H1 (cell line): ENCODE data around the gene MYADM. TPM values are rescaled to one million over a fixed set of nuclear protein-coding genes. Genes with fewer than 3 reads are reported as not detected.

Source experiments
- CTCF ChIA-PET: fragments of 300-600 bp; sonication (Branson Sonifier 250); formaldehyde crosslinking; loops from one replicate; lab custom pipeline; 2021; ENCODE audit not compliant: partially characterized antibody; lab: Charles Lee
- POLR2A ChIA-PET: fragments of 300-600 bp; sonication (Branson Sonifier 250); formaldehyde crosslinking; loops from one replicate; lab custom pipeline; 2021; ENCODE audit warnings: inconsistent platforms; ENCODE audit not compliant: partially characterized antibody; lab: Charles Lee
- DNase-seq, 2 experiments: peaks; one replicate each; pipeline versions ENCODE4 v3.0.0 to v3.0.0-alpha.2; 2010 to 2022; ENCODE audit warnings: low spot score in 2 of 2, low read depth in 1 of 2, mixed read lengths in 1 of 2
- FAIRE-seq: peaks from 2 replicates; lab custom pipeline; 2011; peaks lifted over from hg19 to GRCh38; lab: Jason Lieb, UNC
- H2AFZ ChIP-seq: 2 replicates; pipeline ENCODE4 v1.8.1; 2012; ENCODE audit warnings: low read length, inconsistent platforms
- H2AK5ac ChIP-seq: 2 replicates; pipeline ENCODE4 v1.6.1; 2013; ENCODE audit warnings: low read depth, low read length
- H2BK120ac ChIP-seq: replicated peaks from 2 replicates; pipeline ENCODE3; 2013; ENCODE audit warnings: low read depth, low read length, inconsistent platforms
- H2BK12ac ChIP-seq: 2 replicates; pipeline ENCODE4 v1.6.1; 2013; ENCODE audit warnings: low read depth, low read length
- H2BK15ac ChIP-seq: 2 replicates; pipeline ENCODE4 v1.6.1; 2013; ENCODE audit warnings: low read length
- H2BK20ac ChIP-seq: 2 replicates; pipeline ENCODE4 v1.6.1; 2013; ENCODE audit warnings: low read length
- H2BK5ac ChIP-seq: 2 replicates; pipeline ENCODE4 v1.6.1; 2013; ENCODE audit warnings: low read depth, low read length
- H3K14ac ChIP-seq: 2 replicates; pipeline ENCODE4 v1.6.1; 2013; ENCODE audit warnings: inconsistent platforms; ENCODE audit not compliant: insufficient read length
- H3K18ac ChIP-seq: 2 replicates; pipeline ENCODE4 v1.6.1; 2013; ENCODE audit warnings: low read length; ENCODE audit errors: extremely low read depth
- H3K23ac ChIP-seq: 2 replicates; pipeline ENCODE4 v1.6.1; 2013; ENCODE audit warnings: inconsistent platforms; ENCODE audit not compliant: insufficient read length
- H3K23me2 ChIP-seq: 2 replicates; pipeline ENCODE4 v1.6.1; 2013; ENCODE audit warnings: low read depth, low read length
- H3K27ac ChIP-seq: 2 replicates; pipeline ENCODE4 v1.6.1; 2011; ENCODE audit warnings: low read depth, low read length, inconsistent platforms
- H3K27me3 ChIP-seq, 4 experiments: replicated peaks in 1 of 4; 1 replicate in 1 of 4; 2 replicates in 3 of 4; pipeline versions ENCODE4 v1.6.1 to v1.8.1; 2011 to 2013; ENCODE audit warnings: low read length in 3 of 4, mild to moderate bottlenecking in 3 of 4, inconsistent platforms in 2 of 4, mixed read lengths in 2 of 4, moderate library complexity in 1 of 4; ENCODE audit not compliant: control insufficient read depth in 3 of 4, insufficient read depth in 3 of 4; ENCODE audit errors: extremely low read depth in 1 of 4
- H3K36me3 ChIP-seq, 4 experiments: 2 replicates each; pipeline versions ENCODE4 v1.6.1 to v1.8.1; 2011 to 2013; ENCODE audit warnings: mild to moderate bottlenecking in 4 of 4, low read length in 3 of 4, moderate library complexity in 2 of 4, control low read depth in 1 of 4, inconsistent platforms in 1 of 4; ENCODE audit not compliant: insufficient read depth in 4 of 4, control insufficient read depth in 2 of 4
- H3K4ac ChIP-seq: replicated peaks from 2 replicates; pipeline ENCODE3; 2013; ENCODE audit warnings: low read length, low read depth, mixed read lengths, inconsistent platforms; ENCODE audit not compliant: insufficient read length
- H3K4me1 ChIP-seq, 4 experiments: replicated peaks in 1 of 4; 1 replicate in 1 of 4; 2 replicates in 3 of 4; pipeline versions ENCODE4 v1.6.1 to v1.8.1; 2011 to 2013; ENCODE audit warnings: low read length in 3 of 4, inconsistent platforms in 2 of 4, mixed read lengths in 1 of 4; ENCODE audit not compliant: insufficient read depth in 4 of 4, control insufficient read depth in 3 of 4
- H3K4me2 ChIP-seq, 2 experiments: 2 replicates each; pipeline versions ENCODE4 v1.6.1 to v1.8.1; 2011 to 2013; ENCODE audit warnings: low read depth in 2 of 2, low read length in 2 of 2, control low read depth in 1 of 2, inconsistent platforms in 1 of 2, mild to moderate bottlenecking in 1 of 2; ENCODE audit not compliant: insufficient read depth in 1 of 2
- H3K4me3 ChIP-seq, 4 experiments: fragments of 200-600, 300-600 bp in 1 of 4; sonication (generic), shearing (Covaris generic), sonication (Bioruptor Twin) in 1 of 4; 2 replicates each; pipeline versions ENCODE4 v1.5.1 to v1.8.1; 2011 to 2016; ENCODE audit warnings: low read length in 4 of 4, low read depth in 3 of 4, control low read depth in 2 of 4, inconsistent platforms in 2 of 4, mild to moderate bottlenecking in 2 of 4, mixed read lengths in 1 of 4, moderate library complexity in 1 of 4; ENCODE audit not compliant: insufficient read depth in 2 of 4; ENCODE audit errors: extremely low read depth in 1 of 4
- H3K56ac ChIP-seq: replicated peaks from 2 replicates; pipeline ENCODE3; 2013; ENCODE audit warnings: low read depth, mild to moderate bottlenecking, mixed read lengths, low read length, inconsistent platforms; ENCODE audit not compliant: insufficient read length
- H3K79me1 ChIP-seq: 2 replicates; pipeline ENCODE4 v1.6.1; 2013; ENCODE audit warnings: low read depth, low read length, control low read depth
- H3K79me2 ChIP-seq, 2 experiments: 2 replicates each; pipeline versions ENCODE4 v1.6.1 to v1.8.1; 2012 to 2013; ENCODE audit warnings: low read length in 2 of 2, mild to moderate bottlenecking in 2 of 2, inconsistent platforms in 1 of 2; ENCODE audit not compliant: insufficient read depth in 2 of 2, control insufficient read depth in 1 of 2
- H3K9ac ChIP-seq, 4 experiments: replicated peaks in 1 of 4; 1 replicate in 1 of 4; 2 replicates in 3 of 4; pipeline versions ENCODE4 v1.6.1 to v1.8.1; 2011 to 2013; ENCODE audit warnings: low read depth in 3 of 4, low read length in 3 of 4, control low read depth in 2 of 4, mild to moderate bottlenecking in 2 of 4, moderate library complexity in 2 of 4, inconsistent platforms in 1 of 4; ENCODE audit errors: extremely low read depth in 1 of 4
- H3K9me3 ChIP-seq, 2 experiments: 2 replicates each; pipeline versions ENCODE4 v1.6.1 to v1.8.1; 2012 to 2013; ENCODE audit warnings: mild to moderate bottlenecking in 2 of 2, moderate library complexity in 2 of 2, control low read depth in 1 of 2, inconsistent platforms in 1 of 2, low read depth in 1 of 2, low read length in 1 of 2, mixed read lengths in 1 of 2; ENCODE audit not compliant: insufficient read depth in 2 of 2
- H4K20me1 ChIP-seq, 2 experiments: replicated peaks in 1 of 2; 2 replicates each; pipeline versions ENCODE3 to v1.8.1; 2011 to 2013; ENCODE audit warnings: inconsistent platforms in 2 of 2, low read length in 2 of 2, mild to moderate bottlenecking in 1 of 2; ENCODE audit not compliant: insufficient read depth in 2 of 2, control insufficient read depth in 1 of 2
- H4K5ac ChIP-seq: 2 replicates; pipeline ENCODE4 v1.6.1; 2013; ENCODE audit warnings: low read length, low read depth, mixed read lengths, inconsistent platforms; ENCODE audit not compliant: insufficient read length
- H4K8ac ChIP-seq: 2 replicates; pipeline ENCODE4 v1.8.0; 2013; ENCODE audit warnings: mild to moderate bottlenecking, moderate library complexity, low read length, inconsistent platforms; ENCODE audit not compliant: insufficient read depth; ENCODE audit errors: extremely low read depth
- H4K91ac ChIP-seq: replicated peaks from 2 replicates; pipeline ENCODE3; 2013; ENCODE audit warnings: low read length, mixed read lengths, inconsistent platforms; ENCODE audit not compliant: insufficient read length
- CREB1 ChIP-seq: IDR thresholded peaks from 2 replicates; pipeline ENCODE4 v1.6.1; 2012; ENCODE audit warnings: inconsistent platforms
- NRF1 ChIP-seq: IDR thresholded peaks from 2 replicates; pipeline ENCODE4 v1.6.1; 2011; ENCODE audit warnings: mild to moderate bottlenecking, low read depth, low read length, improper control_type of control experiment
- SP1 ChIP-seq: IDR thresholded peaks from 2 replicates; pipeline ENCODE4 v1.6.1; 2011; ENCODE audit warnings: low read depth, low read length
- SRF ChIP-seq: IDR thresholded peaks from 2 replicates; pipeline ENCODE4 v1.6.1; 2011; ENCODE audit warnings: mild to moderate bottlenecking, low read depth, low read length, moderate library complexity
- WGBS, 2 experiments: shearing (Covaris generic) in 1 of 2; methylation state at CpG; one replicate each; pipeline versions ENCODE4 v1.1.6 to v1.1.7; 2013 to 2015; ENCODE audit warnings: low lambda C conversion rate in 2 of 2, mixed read lengths in 2 of 2, inconsistent platforms in 1 of 2, low coverage in 1 of 2, missing lambda C conversion rate in 1 of 2; ENCODE audit not compliant: insufficient replicate concordance in 2 of 2, insufficient coverage in 1 of 2, insufficient read length in 1 of 2; ENCODE audit errors: extremely low coverage in 1 of 2, missing lambda C conversion rate in 1 of 2; 5-methylcytosine and 5-hydroxymethylcytosine counted together
- polyA plus RNA-seq, 7 experiments: library from polyadenylated mRNA; depleted of rRNA in 3 of 7; stranded (reverse) in 5 of 7; unstranded in 2 of 7; fragments of >200 nt in 5 of 7; fragments of 200-250 nt in 2 of 7; gene quantifications; 1 replicate in 5 of 7; 2 replicates in 1 of 7; 4 replicates in 1 of 7; pipeline versions ENCODE4 v1.2.1 to v1.2.3, GENCODE V29; 2011 to 2013; ENCODE audit warnings: missing spikeins in 2 of 7, mixed read lengths in 2 of 7
- total RNA-seq: library from RNA; stranded (reverse); fragmentation: NEBNext Ultra II Directional; extraction: Animal tissue kit (Norgen Biotek cat#: 25700); gene quantifications from 2 replicates; pipeline ENCODE4 v1.2.1, GENCODE V29; 2021

MYADM gene
- total and polyA plus RNA-seq, 2 of the 8 experiments (the other 6 are each of a cell fraction or from before 2014, with no cell fraction given): 70.1 to 74.2 TPM

- H3K79me2 ChIP-seq: peaks cover 0 to 22% of the 10 kb centered on the region in 2 experiments; a peak in 3 of 4 replicates
- H3K23ac ChIP-seq: no peak overlapping the region
- no peaks in the 10 kb centered on the region; a peak in 1 of 7 replicates for H3K4me1 ChIP-seq
- no peak overlapping the region for H3K18ac ChIP-seq
- no peak overlapping the region for H2BK120ac ChIP-seq
- no peak overlapping the region for H3K4me2 ChIP-seq
- no peak overlapping the region for H3K14ac ChIP-seq
- no peak overlapping the region for H4K8ac ChIP-seq
- H3K4me3 ChIP-seq: no peak overlapping the region
- H4K91ac ChIP-seq: no peak overlapping the region
- no peak overlapping the region for H3K27ac ChIP-seq
- DNase-seq (peak in 1 of 2 experiments; percentile 91), FAIRE-seq (peak; percentile 60)
- peaks cover 8 to 12% of the 10 kb centered on the region in 2 experiments for H4K20me1 ChIP-seq
- H3K79me1 ChIP-seq: peaks cover 6% of the 10 kb centered on the region
- ChIA-PET CTCF (interaction anchor here (1.0 to 4.9 kb wide), 3 partner anchors 9 to 26 kb away, joined by 3 to 52 read pairs (median 4); no protein-coding TSS in a partner anchor), POLR2A (no interaction called here)
- H2BK5ac ChIP-seq: no peak overlapping the region
- H4K5ac ChIP-seq: no peak overlapping the region
- H2BK20ac ChIP-seq: no peak overlapping the region
- no peak overlapping the region for H2BK15ac ChIP-seq
- 87% methylated on average over 7 of the region's 8 CpGs; no CpG with 5 or more reads in 1 of the 2 experiments for whole genome bisulfite sequencing, 2 experiments
- H3K27me3 ChIP-seq: peaks cover 0 to 7% (median 1%) of the 10 kb centered on the region in 4 experiments; a peak in 3 of 7 replicates
- H3K9ac ChIP-seq: no peak overlapping the region
- peaks cover 2% of the 10 kb centered on the region; the same call in 1 of the 2 replicates for H3K23me2 ChIP-seq
- no peak overlapping the region for H3K4ac ChIP-seq
- H3K36me3 ChIP-seq: peaks cover 13 to 43% (median 25%) of the 10 kb centered on the region in 4 experiments
- H2AK5ac ChIP-seq: no peak overlapping the region
- no peak overlapping the region for H2BK12ac ChIP-seq
- TF ChIP-seq CREB1: no peak
- no peak for TF ChIP-seq SRF
- TF ChIP-seq SP1: no peak
- TF ChIP-seq NRF1: no peak
- H2AFZ ChIP-seq: no peak overlapping the region
- H3K9me3 ChIP-seq: no peaks in the 10 kb centered on the region
- H3K56ac ChIP-seq: no peak overlapping the region
Observed at GRCh38 chr19:53915000-53915399, 47.3 kb downstream of the MYADM start.
